DND-41 (cell line): ENCODE results near the gene GTF3C2.

Source experiments
- ATAC-seq: fragments of 200-7000 bp; cut with Tn5 transposase; 3 replicates; pipeline ENCODE4 v1.9.1; 2021; ENCODE audit warnings: low read depth; ENCODE audit not compliant: insufficient read depth
- DNase-seq: peaks from one replicate; pipeline ENCODE4 v3.0.0-alpha.2; 2020
- H2AFZ ChIP-seq: 2 replicates; pipeline ENCODE4 v1.6.0; 2012; ENCODE audit warnings: low read depth, low read length
- H3K27ac ChIP-seq: 2 replicates; pipeline ENCODE4 v1.5.1; 2012; ENCODE audit warnings: low read length, inconsistent platforms
- H3K27me3 ChIP-seq: fragments of 200-600 bp; sonication (generic); 2 replicates; pipeline ENCODE4 v1.6.0; 2012; ENCODE audit warnings: low read length, mild to moderate bottlenecking, inconsistent platforms; ENCODE audit not compliant: insufficient read depth, poor library complexity
- H3K36me3 ChIP-seq: 2 replicates; pipeline ENCODE4 v1.5.1; 2012; ENCODE audit warnings: low read length, inconsistent platforms; ENCODE audit not compliant: insufficient read depth
- H3K4me1 ChIP-seq: 2 replicates; pipeline ENCODE4 v1.5.1; 2012; ENCODE audit warnings: mild to moderate bottlenecking, low read length; ENCODE audit not compliant: insufficient read depth
- H3K4me2 ChIP-seq: 2 replicates; pipeline ENCODE4 v1.6.0; 2012; ENCODE audit warnings: mild to moderate bottlenecking, moderate library complexity, low read length, inconsistent platforms; ENCODE audit not compliant: insufficient read depth
- H3K4me3 ChIP-seq, 2 experiments: fragments of 200-600 bp in 1 of 2; shearing (Covaris generic) in 1 of 2; 2 replicates each; pipeline ENCODE4 v1.5.1; 2012 to 2016; ENCODE audit warnings: inconsistent platforms in 2 of 2, low read length in 2 of 2, mild to moderate bottlenecking in 2 of 2, low read depth in 1 of 2, moderate library complexity in 1 of 2
- H3K79me2 ChIP-seq: 2 replicates; pipeline ENCODE4 v1.6.0; 2012; ENCODE audit warnings: low read length, inconsistent platforms; ENCODE audit not compliant: insufficient read depth
- H3K9ac ChIP-seq: 2 replicates; pipeline ENCODE4 v1.6.0; 2012; ENCODE audit warnings: low read depth, mild to moderate bottlenecking, inconsistent platforms, low read length, moderate library complexity
- H3K9me3 ChIP-seq: 2 replicates; pipeline ENCODE4 v1.5.1; 2012; ENCODE audit warnings: low read length, moderate library complexity, mild to moderate bottlenecking, inconsistent platforms; ENCODE audit not compliant: insufficient read depth, severe bottlenecking
- H4K20me1 ChIP-seq: 2 replicates; pipeline ENCODE4 v1.6.0; 2012; ENCODE audit warnings: low read length; ENCODE audit not compliant: insufficient read depth
- EZH2 ChIP-seq: IDR thresholded peaks from 3 replicates; pipeline ENCODE4 v1.6.1; 2012; ENCODE audit warnings: borderline replicate concordance, low read depth, mild to moderate bottlenecking, moderate library complexity, low read length, inconsistent platforms; ENCODE audit not compliant: severe bottlenecking
- TF ChIP-seq, protein P1 (sequence below): IDR thresholded peaks from 2 replicates; pipeline ENCODE4 v1.5.1; 2012; ENCODE audit warnings: borderline replicate concordance, low read length, moderate library complexity, mild to moderate bottlenecking; ENCODE audit not compliant: poor library complexity, severe bottlenecking; ENCODE audit errors: extremely low read depth

GTF3C2 gene

DNA sequence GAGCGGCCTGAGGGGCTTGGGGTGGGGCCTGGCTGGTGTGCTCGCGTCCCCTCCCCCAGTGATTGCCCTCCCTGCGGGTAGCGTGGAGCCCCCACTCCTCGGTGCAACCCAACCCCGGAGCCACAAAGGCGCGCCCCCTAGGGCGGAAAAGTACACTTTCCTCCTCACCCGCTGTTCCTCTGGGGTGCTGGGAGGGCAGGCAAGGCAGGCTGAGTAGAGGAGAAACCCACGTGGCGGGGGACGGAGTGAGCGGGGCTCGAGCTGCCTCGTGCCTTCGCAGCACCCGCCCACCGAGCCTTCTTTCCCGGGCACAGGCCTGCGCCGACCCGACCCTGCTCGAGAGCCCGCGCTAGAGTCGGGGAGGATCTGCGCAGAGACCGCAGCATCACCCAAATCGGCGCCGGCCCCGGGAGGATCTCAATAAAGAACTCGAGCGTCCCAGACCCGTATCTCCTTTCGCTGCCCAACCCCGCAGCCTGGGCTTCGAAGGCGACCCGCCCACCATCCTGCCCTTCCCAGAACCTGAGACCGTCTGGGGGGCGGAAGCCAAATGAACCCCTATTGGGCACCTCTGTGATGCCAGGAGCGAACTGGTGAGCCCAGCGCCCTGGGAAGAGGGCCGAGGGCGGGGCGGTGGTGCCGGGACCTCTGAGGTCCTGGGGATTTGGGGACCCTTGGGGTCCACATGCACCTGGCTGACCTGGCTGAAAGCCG lies 49.8 kb downstream of the GTF3C2 start:
- peaks cover 20% of the 10 kb centered on the region for H3K36me3 ChIP-seq
- no peak overlapping the region for H3K9ac ChIP-seq
- no peak overlapping the region for H3K27ac ChIP-seq
- H3K79me2 ChIP-seq = no peaks in the 10 kb centered on the region
- H3K4me1 ChIP-seq = peaks cover 5% of the 10 kb centered on the region
- no peak for ATAC-seq
- TF ChIP-seq, protein P1, sequence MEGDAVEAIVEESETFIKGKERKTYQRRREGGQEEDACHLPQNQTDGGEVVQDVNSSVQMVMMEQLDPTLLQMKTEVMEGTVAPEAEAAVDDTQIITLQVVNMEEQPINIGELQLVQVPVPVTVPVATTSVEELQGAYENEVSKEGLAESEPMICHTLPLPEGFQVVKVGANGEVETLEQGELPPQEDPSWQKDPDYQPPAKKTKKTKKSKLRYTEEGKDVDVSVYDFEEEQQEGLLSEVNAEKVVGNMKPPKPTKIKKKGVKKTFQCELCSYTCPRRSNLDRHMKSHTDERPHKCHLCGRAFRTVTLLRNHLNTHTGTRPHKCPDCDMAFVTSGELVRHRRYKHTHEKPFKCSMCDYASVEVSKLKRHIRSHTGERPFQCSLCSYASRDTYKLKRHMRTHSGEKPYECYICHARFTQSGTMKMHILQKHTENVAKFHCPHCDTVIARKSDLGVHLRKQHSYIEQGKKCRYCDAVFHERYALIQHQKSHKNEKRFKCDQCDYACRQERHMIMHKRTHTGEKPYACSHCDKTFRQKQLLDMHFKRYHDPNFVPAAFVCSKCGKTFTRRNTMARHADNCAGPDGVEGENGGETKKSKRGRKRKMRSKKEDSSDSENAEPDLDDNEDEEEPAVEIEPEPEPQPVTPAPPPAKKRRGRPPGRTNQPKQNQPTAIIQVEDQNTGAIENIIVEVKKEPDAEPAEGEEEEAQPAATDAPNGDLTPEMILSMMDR = no peak
- no peak for TF ChIP-seq EZH2
- no peak for DNase-seq
- H3K4me3 ChIP-seq = no peak overlapping the region
- no peaks in the 10 kb centered on the region for H3K27me3 ChIP-seq
- H2AFZ ChIP-seq = no peak overlapping the region
- no peak overlapping the region for H3K4me2 ChIP-seq
- H4K20me1 ChIP-seq = peaks cover 7% of the 10 kb centered on the region
- H3K9me3 ChIP-seq = no peaks in the 10 kb centered on the region

- Histone ChIP-seq H3K36me3 (peaks cover 15% of the 10 kb centered on the region), H4K20me1 (peaks cover 7% of the 10 kb centered on the region), H3K27me3 (no peaks in the 10 kb centered on the region), H3K9me3 (no peaks in the 10 kb centered on the region), H3K79me2 (no peaks in the 10 kb centered on the region), H3K4me3 (no peak overlapping the region), H2AFZ (no peak overlapping the region), H3K4me1 (peaks cover 5% of the 10 kb centered on the region), H3K9ac (no peak overlapping the region), H3K4me2 (no peak overlapping the region), H3K27ac (no peak overlapping the region)
- DNase-seq (no peak), ATAC-seq (no peak)
- TF ChIP-seq, protein P1 = no peak
- no peak for TF ChIP-seq EZH2
These were observed 50.4 kb downstream of the GTF3C2 start for GRCh38 chr2:27306136-27306535.

GRCh38 chr2:27305516-27305915 lies 51.0 kb downstream of the GTF3C2 start:
- no peak overlapping the region for H3K27ac ChIP-seq

More at GRCh38 chr2:27305516-27305915, 51.0 kb downstream of the GTF3C2 start:
- Histone ChIP-seq H3K4me1 (peaks cover 5% of the 10 kb centered on the region), H3K4me3 (no peak overlapping the region), H3K9me3 (no peaks in the 10 kb centered on the region), H3K27me3 (no peaks in the 10 kb centered on the region), H4K20me1 (peaks cover 7% of the 10 kb centered on the region), H3K79me2 (no peaks in the 10 kb centered on the region), H3K4me2 (no peak overlapping the region), H3K36me3 (peaks cover 15% of the 10 kb centered on the region), H3K9ac (no peak overlapping the region), H2AFZ (no peak overlapping the region)
- TF ChIP-seq, protein P1 = no peak
- TF ChIP-seq EZH2 = no peak
- no peak for DNase-seq
- no peak for ATAC-seq
